BLaER1 (cell line): ENCODE data around the gene GRK1.

Source experiments
- H3K27ac ChIP-seq: shearing (Covaris generic); formaldehyde crosslinking; 2 replicates; pipeline ENCODE4 v1.8.1; 2022
- H3K27me3 ChIP-seq: shearing (Covaris generic); formaldehyde crosslinking; 2 replicates; pipeline ENCODE4 v1.8.1; 2022
- H3K36me3 ChIP-seq: shearing (Covaris generic); formaldehyde crosslinking; 2 replicates; pipeline ENCODE4 v1.8.1; 2022
- H3K4me1 ChIP-seq: shearing (Covaris generic); formaldehyde crosslinking; 2 replicates; pipeline ENCODE4 v1.8.1; 2022
- H3K4me2 ChIP-seq: shearing (Covaris generic); formaldehyde crosslinking; 2 replicates; pipeline ENCODE4 v1.8.1; 2022
- H3K4me3 ChIP-seq: shearing (Covaris generic); formaldehyde crosslinking; 2 replicates; pipeline ENCODE4 v1.8.1; 2022
- H3K9ac ChIP-seq: shearing (Covaris generic); formaldehyde crosslinking; 2 replicates; pipeline ENCODE4 v1.8.1; 2022
- H3K9me3 ChIP-seq: shearing (Covaris generic); formaldehyde crosslinking; 2 replicates; pipeline ENCODE4 v1.8.1; 2022
- H4K20me1 ChIP-seq: shearing (Covaris generic); formaldehyde crosslinking; 2 replicates; pipeline ENCODE4 v1.8.1; 2022
- Cebpa-rat ChIP-seq: shearing (Covaris generic); IDR thresholded peaks from 2 replicates; pipeline ENCODE4 v1.8.1; 2022

GRK1 gene

GRCh38 chr13:113734099-113734825 is 67.2 kb downstream of the GRK1 start:
- peaks cover 19% of the 10 kb centered on the region; the same call in 1 of the 2 replicates for H4K20me1 ChIP-seq
- no peak for TF ChIP-seq Cebpa-rat
- H3K27me3 ChIP-seq, result peaks cover 56% of the 10 kb centered on the region
- peak overlapping the region; percentile 86 for H3K4me2 ChIP-seq
- H3K9me3 ChIP-seq, result no peaks in the 10 kb centered on the region; the same call in 1 of the 2 replicates
- H3K4me3 ChIP-seq, result 0 out of 2 replicates have a peak overlapping the region, but pooled peaks have one; percentile 38
- H3K36me3 ChIP-seq, result no peaks in the 10 kb centered on the region
- no peak overlapping the region; the same call in 1 of the 2 replicates for H3K9ac ChIP-seq
- peaks cover 67% of the 10 kb centered on the region for H3K4me1 ChIP-seq
- peak overlapping the region; percentile 44; the same call in 1 of the 2 replicates for H3K27ac ChIP-seq

- Histone ChIP-seq H3K4me3 (peak overlapping the region; percentile 38), H3K9me3 (no peaks in the 10 kb centered on the region; the same call in 1 of the 2 replicates), H3K9ac (no peak overlapping the region; the same call in 1 of the 2 replicates), H3K4me2 (peak overlapping the region; percentile 86), H3K36me3 (no peaks in the 10 kb centered on the region), H4K20me1 (peaks cover 24% of the 10 kb centered on the region; the same call in 1 of the 2 replicates), H3K27ac (peak overlapping the region; percentile 44; the same call in 1 of the 2 replicates), H3K27me3 (peaks cover 56% of the 10 kb centered on the region), H3K4me1 (peaks cover 72% of the 10 kb centered on the region)
- TF ChIP-seq Cebpa-rat, result no peak
These were observed 67.8 kb downstream of the GRK1 start for GRCh38 chr13:113734826-113735125.

GRCh38 chr13:113735194-113735593 is 68.2 kb downstream of the GRK1 start:
- Histone ChIP-seq H3K27me3 (peaks cover 56% of the 10 kb centered on the region), H3K27ac (no peak overlapping the region), H3K36me3 (no peaks in the 10 kb centered on the region), H3K4me2 (peak overlapping the region; percentile 86), H3K9me3 (no peaks in the 10 kb centered on the region; the same call in 1 of the 2 replicates), H3K9ac (no peak overlapping the region), H3K4me3 (peak overlapping the region; percentile 38), H3K4me1 (peaks cover 76% of the 10 kb centered on the region), H4K20me1 (peaks cover 28% of the 10 kb centered on the region)
- no peak for TF ChIP-seq Cebpa-rat

- no peaks in the 10 kb centered on the region; the same call in 1 of the 2 replicates for H3K9me3 ChIP-seq
- no peak for TF ChIP-seq Cebpa-rat
- H3K4me3 ChIP-seq, result no peak overlapping the region
- peaks cover 34% of the 10 kb centered on the region for H4K20me1 ChIP-seq
- peak overlapping the region; percentile 86 for H3K4me2 ChIP-seq
- H3K27ac ChIP-seq, result no peak overlapping the region
- H3K9ac ChIP-seq, result no peak overlapping the region
- peaks cover 56% of the 10 kb centered on the region for H3K27me3 ChIP-seq
- H3K4me1 ChIP-seq, result peaks cover 82% of the 10 kb centered on the region
- no peaks in the 10 kb centered on the region for H3K36me3 ChIP-seq
These were observed 68.7 kb downstream of the GRK1 start for GRCh38 chr13:113735750-113736149.

GRCh38 chr13:113736258-113736731 is 69.3 kb downstream of the GRK1 start:
- Histone ChIP-seq H3K36me3 (no peaks in the 10 kb centered on the region), H3K9ac (no peak overlapping the region), H3K27me3 (peaks cover 52% of the 10 kb centered on the region), H3K9me3 (no peaks in the 10 kb centered on the region; the same call in 1 of the 2 replicates), H3K27ac (no peak overlapping the region), H3K4me1 (peaks cover 86% of the 10 kb centered on the region), H3K4me3 (no peak overlapping the region), H4K20me1 (peaks cover 39% of the 10 kb centered on the region), H3K4me2 (peak overlapping the region; percentile 86)
- no peak for TF ChIP-seq Cebpa-rat

GRCh38 chr13:113737803-113738202 is 70.8 kb downstream of the GRK1 start:
- no peak overlapping the region for H3K4me3 ChIP-seq
- H3K4me1 ChIP-seq, result peaks cover 86% of the 10 kb centered on the region
- H3K27me3 ChIP-seq, result peaks cover 37% of the 10 kb centered on the region
- H3K9me3 ChIP-seq, result no peaks in the 10 kb centered on the region; the same call in 1 of the 2 replicates
- no peak overlapping the region for H3K27ac ChIP-seq
- no peak overlapping the region for H3K9ac ChIP-seq
- TF ChIP-seq Cebpa-rat, result no peak
- no peaks in the 10 kb centered on the region for H3K36me3 ChIP-seq
- H3K4me2 ChIP-seq, result no peak overlapping the region
- H4K20me1 ChIP-seq, result peaks cover 34% of the 10 kb centered on the region

- Histone ChIP-seq H3K36me3 (no peaks in the 10 kb centered on the region), H3K27ac (no peak overlapping the region), H3K9me3 (no peaks in the 10 kb centered on the region), H3K4me1 (peaks cover 86% of the 10 kb centered on the region), H4K20me1 (peaks cover 30% of the 10 kb centered on the region), H3K4me2 (peak overlapping the region; percentile 86), H3K27me3 (peaks cover 34% of the 10 kb centered on the region), H3K9ac (no peak overlapping the region), H3K4me3 (no peak overlapping the region)
- no peak for TF ChIP-seq Cebpa-rat
These were observed 72.7 kb downstream of the GRK1 start for GRCh38 chr13:113739527-113740285.

- Histone ChIP-seq H3K4me1 (peaks cover 84% of the 10 kb centered on the region), H3K4me2 (peak overlapping the region; percentile 86), H3K36me3 (no peaks in the 10 kb centered on the region), H3K9ac (no peak overlapping the region), H3K27ac (no peak overlapping the region), H4K20me1 (peaks cover 30% of the 10 kb centered on the region), H3K9me3 (no peaks in the 10 kb centered on the region), H3K27me3 (peaks cover 32% of the 10 kb centered on the region), H3K4me3 (no peak overlapping the region)
- no peak for TF ChIP-seq Cebpa-rat
These were observed 73.2 kb downstream of the GRK1 start for GRCh38 chr13:113740286-113740556.

GRCh38 chr13:113740661-113741060 is 73.6 kb downstream of the GRK1 start:
- no peak overlapping the region for H3K9ac ChIP-seq
- no peak for TF ChIP-seq Cebpa-rat

GRCh38 chr13:113741191-113741668 is 74.2 kb downstream of the GRK1 start:
- TF ChIP-seq Cebpa-rat, result no peak
- H4K20me1 ChIP-seq, result peaks cover 30% of the 10 kb centered on the region
- peak overlapping the region; percentile 34 for H3K4me3 ChIP-seq
- peak overlapping the region; percentile 86 for H3K4me2 ChIP-seq
- H3K27me3 ChIP-seq, result peaks cover 32% of the 10 kb centered on the region
- peaks cover 74% of the 10 kb centered on the region for H3K4me1 ChIP-seq
- no peaks in the 10 kb centered on the region for H3K9me3 ChIP-seq
- no peak overlapping the region for H3K9ac ChIP-seq
- H3K36me3 ChIP-seq, result no peaks in the 10 kb centered on the region
- no peak overlapping the region for H3K27ac ChIP-seq

More at GRCh38 chr13:113740661-113741060, 73.6 kb downstream of the GRK1 start:
- H3K4me2 ChIP-seq, result peak overlapping the region; percentile 86
- H3K9me3 ChIP-seq, result no peaks in the 10 kb centered on the region
- peaks cover 32% of the 10 kb centered on the region for H3K27me3 ChIP-seq
- no peaks in the 10 kb centered on the region for H3K36me3 ChIP-seq
- H3K27ac ChIP-seq, result no peak overlapping the region
- H3K4me3 ChIP-seq, result peak overlapping the region; percentile 34; the same call in 1 of the 2 replicates
- H3K4me1 ChIP-seq, result peaks cover 79% of the 10 kb centered on the region
- H4K20me1 ChIP-seq, result peaks cover 30% of the 10 kb centered on the region
